Measurements from ENCODE around the gene PROZ.

PROZ gene

GRCh38 chr13:113120300-113121182 lies 37.9 kb upstream of the PROZ start:
- no peak for DNase-seq (ENCODE audit: low spot score)

GRCh38 chr13:113121183-113121927 lies 37.1 kb upstream of the PROZ start:
- DNase-seq (ENCODE audit: low spot score) = no peak

- no peak for DNase-seq (ENCODE audit: low spot score)
These were observed 36.4 kb upstream of the PROZ start for GRCh38 chr13:113121928-113122471.

- no peak for DNase-seq (ENCODE audit: low spot score)
These were observed 35.8 kb upstream of the PROZ start, which contains the start of gene F10 for GRCh38 chr13:113122550-113123225. F10 (plus strand) TSS chr13:113122799; CDS start chr13:113122856, 57 bp downstream.

- no peak for DNase-seq (ENCODE audit: low spot score)
These were observed 34.9 kb upstream of the PROZ start for GRCh38 chr13:113123226-113124201.

GRCh38 chr13:113124211-113124970 lies 34.1 kb upstream of the PROZ start:
- DNase-seq (ENCODE audit: low spot score) = no peak

- DNase-seq (ENCODE audit: low spot score) = no peak
These were observed 32.8 kb upstream of the PROZ start for GRCh38 chr13:113125506-113126264.

- DNase-seq (ENCODE audit: low spot score) = no peak
These were observed 31.9 kb upstream of the PROZ start for GRCh38 chr13:113126265-113127150.

GRCh38 chr13:113129480-113129879 lies 29.0 kb upstream of the PROZ start:
- no peak for DNase-seq (ENCODE audit: low spot score)

- DNase-seq (ENCODE audit: low spot score) = no peak
These were observed 28.3 kb upstream of the PROZ start for GRCh38 chr13:113129921-113130750.

- DNase-seq (ENCODE audit: low spot score) = no peak
These were observed 23.1 kb upstream of the PROZ start for GRCh38 chr13:113135281-113135760.

- DNase-seq (ENCODE audit: low spot score) = no peak
These were observed 20.7 kb upstream of the PROZ start for GRCh38 chr13:113137691-113138298.

- no peak for DNase-seq (ENCODE audit: low spot score)
These were observed 19.5 kb upstream of the PROZ start for GRCh38 chr13:113138792-113139551.

- no peak for DNase-seq (ENCODE audit: low spot score)
These were observed 18.9 kb upstream of the PROZ start for GRCh38 chr13:113139577-113139976.

- DNase-seq (ENCODE audit: low spot score) = no peak
These were observed 17.5 kb upstream of the PROZ start for GRCh38 chr13:113140677-113141600.
